Smooth muscle cell (in vitro differentiated cells): ENCODE measurements around the gene MYO10. TPM values are rescaled to one million over a fixed set of nuclear protein-coding genes. Genes with fewer than 3 reads are reported as not detected.

Source experiments
- DNase-seq: peaks from one replicate; lab custom pipeline; 2025; ENCODE audit not compliant: unreplicated experiment; lab: John Stamatoyannopoulos, UW
- H2AFZ ChIP-seq: fragments of 200-600 bp; sonication (generic); 2 replicates; pipeline ENCODE4 v1.6.0; 2016; ENCODE audit warnings: antibody characterized with exemption, low read depth, mild to moderate bottlenecking
- H3F3A ChIP-seq: fragments of 200-600 bp; sonication (generic); 2 replicates; pipeline ENCODE4 v1.6.0; 2017; ENCODE audit warnings: antibody characterized with exemption, low read depth
- H3K27ac ChIP-seq: fragments of 200-600 bp; sonication (generic); 2 replicates; pipeline ENCODE4 v1.5.1; 2016; ENCODE audit warnings: low read depth, mild to moderate bottlenecking
- H3K27me3 ChIP-seq: fragments of 200-600 bp; sonication (generic); 2 replicates; pipeline ENCODE4 v1.6.1; 2016; ENCODE audit warnings: low read depth, mild to moderate bottlenecking
- H3K36me3 ChIP-seq: fragments of 200-600 bp; sonication (generic); 2 replicates; pipeline ENCODE4 v1.5.1; 2016; ENCODE audit warnings: low read depth
- H3K4me1 ChIP-seq: fragments of 200-600 bp; sonication (generic); 2 replicates; pipeline ENCODE4 v1.5.1; 2016; ENCODE audit warnings: low read depth
- H3K4me2 ChIP-seq: fragments of 200-600 bp; sonication (generic); 2 replicates; pipeline ENCODE4 v1.6.0; 2016; ENCODE audit warnings: mild to moderate bottlenecking
- H3K4me3 ChIP-seq: fragments of 200-600 bp; sonication (generic); 2 replicates; pipeline ENCODE4 v1.5.1; 2016; ENCODE audit warnings: mild to moderate bottlenecking
- H3K79me2 ChIP-seq: fragments of 200-600 bp; sonication (generic); 2 replicates; pipeline ENCODE4 v1.6.0; 2016; ENCODE audit warnings: low read depth, mild to moderate bottlenecking
- H3K9ac ChIP-seq: fragments of 200-600 bp; sonication (generic); 2 replicates; pipeline ENCODE4 v1.6.0; 2016; ENCODE audit warnings: low read depth
- H3K9me3 ChIP-seq: fragments of 200-600 bp; sonication (generic); replicated peaks from 2 replicates; pipeline ENCODE4 v1.5.1; 2016; ENCODE audit warnings: low read depth
- H4K20me1 ChIP-seq: fragments of 200-600 bp; sonication (generic); 2 replicates; pipeline ENCODE4 v1.6.0; 2016; ENCODE audit warnings: low read depth
- CTCF ChIP-seq: fragments of 200-600 bp; sonication (generic); IDR thresholded peaks from 2 replicates; pipeline ENCODE4 v1.5.1; 2017; ENCODE audit warnings: borderline replicate concordance, mild to moderate bottlenecking, antibody characterized with exemption; ENCODE audit not compliant: insufficient read depth, poor library complexity, severe bottlenecking
- WGBS: methylation state at CpG from one replicate; pipeline ENCODE4 v1.1.7; 2016; ENCODE audit warnings: low lambda C conversion rate; 5-methylcytosine and 5-hydroxymethylcytosine counted together
- polyA plus RNA-seq: library from polyadenylated mRNA; unstranded; fragments of >200 nt; fragmentation: Nextera tagmentation; extraction: Ambion mirVana; gene quantifications from 2 replicates; pipeline ENCODE4 v1.2.1, GENCODE V29; 2016
- total RNA-seq: library from RNA; depleted of rRNA; stranded (reverse); fragments of >200 nt; gene quantifications from 2 replicates; pipeline ENCODE4 v1.2.3, GENCODE V29; 2014

The MYO10 gene
- total and polyA plus RNA-seq, 2 experiments from 2014 or later, result 76.4 to 96.8 TPM

GRCh38 chr5:16776611-16777251 is 159.4 kb downstream of the MYO10 start:
- Histone ChIP-seq H2AFZ (no peak overlapping the region), H3K4me2 (no peak overlapping the region), H3K36me3 (peaks cover 14% of the 10 kb centered on the region), H3K27ac (no peak overlapping the region), H4K20me1 (peaks cover 89% of the 10 kb centered on the region), H3K79me2 (peaks cover 13% of the 10 kb centered on the region), H3K9ac (no peak overlapping the region), H3K4me3 (no peak overlapping the region), H3K9me3 (no peaks in the 10 kb centered on the region), H3K27me3 (no peaks in the 10 kb centered on the region), H3K4me1 (peaks cover 8% of the 10 kb centered on the region), H3F3A (peaks cover 9% of the 10 kb centered on the region)
- TF ChIP-seq CTCF, result no peak
- WGBS, result 75% methylated on average over 10 of the region's 10 CpGs
- DNase-seq, result no peak

GRCh38 chr5:16774806-16775205 is 161.3 kb downstream of the MYO10 start:
- DNase-seq, result no peak

GRCh38 chr5:16773991-16774390 is 162.1 kb downstream of the MYO10 start:
- H3K4me3 ChIP-seq, result no peak overlapping the region
- peaks cover 10% of the 10 kb centered on the region for H3K36me3 ChIP-seq
- H3K4me1 ChIP-seq, result peaks cover 8% of the 10 kb centered on the region
- H3F3A ChIP-seq, result peaks cover 9% of the 10 kb centered on the region
- H2AFZ ChIP-seq, result no peak overlapping the region
- peaks cover 90% of the 10 kb centered on the region for H4K20me1 ChIP-seq
- 45% methylated on average over 3 of the region's 3 CpGs for WGBS
- no peak for DNase-seq
- H3K27me3 ChIP-seq, result no peaks in the 10 kb centered on the region
- peak overlapping the region; percentile 43 for H3K27ac ChIP-seq
- no peak for TF ChIP-seq CTCF
- H3K79me2 ChIP-seq, result peaks cover 20% of the 10 kb centered on the region
- H3K9me3 ChIP-seq, result no peaks in the 10 kb centered on the region
- no peak overlapping the region for H3K4me2 ChIP-seq
- no peak overlapping the region for H3K9ac ChIP-seq

More at GRCh38 chr5:16774806-16775205, 161.3 kb downstream of the MYO10 start:
- peaks cover 15% of the 10 kb centered on the region for H3K36me3 ChIP-seq
- peaks cover 9% of the 10 kb centered on the region for H3F3A ChIP-seq
- H3K4me3 ChIP-seq, result no peak overlapping the region
- WGBS, result 85% methylated on average over 4 of the region's 4 CpGs
- no peak overlapping the region for H3K27ac ChIP-seq
- no peaks in the 10 kb centered on the region for H3K27me3 ChIP-seq
- peaks cover 8% of the 10 kb centered on the region for H3K4me1 ChIP-seq
- no peaks in the 10 kb centered on the region for H3K9me3 ChIP-seq
- H2AFZ ChIP-seq, result no peak overlapping the region
- TF ChIP-seq CTCF, result no peak
- peaks cover 20% of the 10 kb centered on the region for H3K79me2 ChIP-seq
- H3K4me2 ChIP-seq, result no peak overlapping the region
- H4K20me1 ChIP-seq, result peaks cover 90% of the 10 kb centered on the region
- H3K9ac ChIP-seq, result no peak overlapping the region

DNA sequence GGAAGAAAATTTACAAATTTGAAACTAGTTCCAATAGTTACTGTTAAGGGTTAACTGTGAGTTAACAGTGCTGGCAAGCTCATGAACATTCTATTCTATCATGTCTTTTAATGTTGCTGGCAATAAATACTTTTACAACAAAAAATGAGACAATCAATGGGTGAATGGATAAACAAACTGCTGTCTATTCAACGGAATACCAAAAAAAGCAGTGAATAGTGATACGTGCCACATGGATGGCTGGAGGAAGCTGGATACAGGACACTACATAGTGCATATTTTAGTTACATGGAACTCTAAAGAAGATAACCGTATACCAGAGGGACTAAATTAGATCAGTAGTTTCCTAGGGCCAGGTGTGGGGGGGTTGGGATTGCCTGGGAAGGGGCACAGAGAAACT is 163.5 kb downstream of the MYO10 start:
- Histone ChIP-seq H3K27ac (no peak overlapping the region), H3K4me1 (peaks cover 8% of the 10 kb centered on the region), H3K4me3 (no peak overlapping the region), H3K9me3 (no peaks in the 10 kb centered on the region), H3K9ac (no peak overlapping the region), H3K27me3 (no peaks in the 10 kb centered on the region), H4K20me1 (peaks cover 93% of the 10 kb centered on the region), H3K79me2 (peaks cover 20% of the 10 kb centered on the region), H2AFZ (no peak overlapping the region), H3K36me3 (peaks cover 12% of the 10 kb centered on the region), H3F3A (peaks cover 9% of the 10 kb centered on the region), H3K4me2 (no peak overlapping the region)
- WGBS, result 64% methylated on average over 3 of the region's 3 CpGs
- DNase-seq, result no peak
- no peak for TF ChIP-seq CTCF
